Effector CD8-positive, alpha-beta T cell (primary cell): ENCODE measurements around the gene GALNT10.

ENCODE experiments used
- DNase-seq: peaks from one replicate; lab custom pipeline; 2025; lab: John Stamatoyannopoulos, UW

Gene GALNT10

DNA sequence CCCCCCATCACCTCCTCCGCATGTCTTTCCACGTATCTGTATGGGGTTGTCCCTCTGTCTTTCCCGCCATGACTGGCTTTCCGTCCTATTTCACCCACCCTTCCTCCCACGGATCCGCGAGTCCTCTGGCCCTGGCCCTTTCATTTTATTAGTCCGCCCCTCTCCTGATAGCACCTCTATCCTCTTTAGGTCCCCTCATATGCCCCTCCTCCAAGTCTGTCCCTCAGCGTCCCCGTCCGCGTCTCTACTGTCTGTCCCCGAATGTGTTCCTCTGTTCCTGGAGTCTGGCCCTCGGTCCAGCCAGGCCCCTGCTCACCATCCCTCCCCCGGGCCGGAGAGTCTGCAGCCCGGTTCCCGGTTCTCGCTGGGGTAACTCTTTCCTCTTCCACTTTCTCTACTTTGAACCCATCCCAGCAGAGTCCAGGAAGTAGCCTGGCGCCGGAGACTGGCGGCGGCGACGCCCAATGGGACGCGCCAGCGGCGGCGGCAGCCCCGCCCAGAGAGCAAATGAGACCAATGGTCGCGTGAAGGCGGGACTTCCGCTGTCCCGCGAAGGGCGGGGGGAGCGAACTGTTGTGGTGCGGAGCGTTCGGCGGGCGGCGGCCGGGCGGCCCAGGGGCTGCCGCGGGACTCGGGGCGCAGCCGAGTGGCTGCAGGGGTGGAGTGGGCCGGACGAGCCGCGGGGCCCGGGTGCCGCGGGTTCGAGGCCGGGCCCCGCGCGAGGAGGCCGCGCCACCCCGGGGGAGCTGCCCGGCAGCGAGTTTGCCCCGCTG lies 255.1 kb downstream of the GALNT10 start, which contains the start of gene SAP30L:
SAP30L (plus strand) TSS at position 576 of the 773 bp plus-strand sequence. CDS start 608 bp downstream, outside the sequence.
- DNase-seq: peak; percentile 93

DNA sequence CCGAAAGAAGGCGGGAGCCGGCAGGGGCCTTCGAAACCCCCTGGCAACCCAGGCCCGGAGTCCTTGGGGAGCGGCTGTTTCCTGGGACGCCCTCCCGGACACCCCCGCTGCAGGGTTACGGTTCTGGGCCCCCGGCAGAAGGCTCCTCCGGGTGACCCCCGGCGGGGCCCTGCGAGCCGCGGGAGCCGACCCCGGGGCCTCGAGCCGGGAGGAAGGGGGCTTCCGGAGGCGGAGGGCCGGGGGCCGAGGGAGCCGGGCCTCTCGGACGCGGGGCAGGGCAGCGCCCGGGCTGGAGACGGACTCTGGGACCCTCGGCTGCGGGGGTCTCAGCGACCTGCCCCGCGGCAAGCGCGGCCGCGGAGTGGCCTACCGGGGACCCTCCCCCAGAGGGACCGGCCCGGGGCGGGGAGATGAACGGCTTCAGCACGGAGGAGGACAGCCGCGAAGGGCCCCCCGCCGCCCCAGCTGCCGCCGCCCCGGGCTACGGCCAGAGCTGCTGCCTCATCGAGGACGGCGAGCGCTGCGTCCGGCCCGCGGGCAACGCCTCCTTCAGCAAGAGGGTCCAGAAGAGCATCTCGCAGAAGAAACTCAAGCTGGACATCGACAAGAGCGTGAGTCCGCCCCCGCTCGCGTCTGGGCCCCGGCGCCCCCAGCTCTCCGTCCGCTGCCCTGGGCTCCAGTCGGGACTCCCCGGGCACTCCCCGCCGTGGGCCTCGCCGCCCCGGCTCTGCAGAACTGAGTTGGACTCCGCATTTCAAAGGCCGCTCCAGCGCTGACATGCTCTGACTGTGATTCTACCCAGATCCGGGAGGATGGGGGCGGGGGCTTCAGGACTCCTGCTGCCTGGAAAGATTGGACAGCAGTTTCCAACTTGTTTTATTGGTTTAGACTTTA lies 255.9 kb downstream of the GALNT10 start:
- DNase-seq: peak; percentile 32

DNA sequence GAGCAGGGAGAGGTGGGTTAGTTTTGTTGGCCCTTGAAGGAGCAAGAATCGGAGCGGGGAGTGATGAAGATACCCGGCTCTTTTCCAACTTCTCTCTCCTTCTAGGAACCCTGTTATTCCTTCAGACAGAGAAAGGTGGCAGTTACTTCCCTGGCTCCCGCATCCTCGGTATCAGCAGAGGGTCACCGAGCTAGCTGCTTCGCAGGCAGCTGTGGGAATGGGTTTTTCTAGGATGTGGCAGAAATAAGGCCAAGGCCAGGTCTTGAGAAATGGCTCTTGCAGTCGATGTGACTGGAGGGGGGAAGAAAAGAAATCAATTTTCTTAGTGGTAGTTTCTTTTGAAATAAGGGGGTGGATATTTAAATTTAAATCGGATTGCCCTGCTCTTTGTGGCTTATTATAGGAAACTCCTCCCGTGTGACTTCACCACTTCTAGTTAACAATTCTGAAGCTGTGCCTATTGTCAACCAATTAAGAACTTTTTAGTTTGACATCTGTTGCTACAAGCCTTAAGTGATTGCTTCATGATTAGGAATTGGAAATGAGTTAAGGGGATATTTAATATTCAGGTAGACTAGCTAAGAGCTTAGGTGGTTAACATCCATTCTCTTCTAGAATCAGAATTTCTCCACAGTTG lies 256.7 kb downstream of the GALNT10 start:
- no peak for DNase-seq

DNA sequence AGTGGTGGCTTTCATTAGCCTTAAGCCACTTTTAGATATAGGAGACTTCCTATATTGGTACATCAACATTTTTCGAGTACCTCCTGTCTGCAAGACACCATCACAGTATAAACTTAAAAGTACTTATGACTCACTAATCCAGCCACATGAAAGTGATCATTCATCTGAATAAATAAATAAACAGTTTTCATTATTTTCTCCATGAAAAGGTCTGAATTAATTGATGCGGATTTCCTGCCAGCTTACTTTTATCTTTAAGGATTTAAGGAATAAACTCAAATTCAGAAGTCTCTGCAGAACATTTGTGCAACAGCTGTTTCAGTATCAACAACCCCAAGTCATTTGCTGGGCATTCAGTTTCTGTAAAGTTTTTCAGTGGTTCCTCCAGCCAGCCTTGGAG lies 259.3 kb downstream of the GALNT10 start:
- DNase-seq: no peak

DNA sequence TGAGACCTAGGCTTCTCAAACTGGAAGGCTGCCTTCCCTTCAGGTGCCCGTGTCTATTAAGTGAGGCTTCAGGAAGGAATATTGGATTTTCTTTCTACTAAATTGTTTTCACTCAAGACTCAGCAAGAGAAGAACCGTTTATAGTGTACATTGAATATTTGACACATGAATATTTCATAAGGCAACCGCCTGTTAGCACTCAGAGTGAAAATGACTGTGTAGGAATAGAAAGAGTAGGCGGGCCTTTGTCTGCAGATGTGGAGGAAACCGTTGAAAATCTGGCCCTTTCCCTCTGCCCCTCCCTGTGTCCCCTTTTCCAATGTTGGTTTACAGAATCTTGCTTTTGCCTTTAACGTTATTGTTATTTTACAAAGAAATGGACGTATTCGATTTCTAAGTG lies 261.4 kb downstream of the GALNT10 start:
- no peak for DNase-seq

DNA sequence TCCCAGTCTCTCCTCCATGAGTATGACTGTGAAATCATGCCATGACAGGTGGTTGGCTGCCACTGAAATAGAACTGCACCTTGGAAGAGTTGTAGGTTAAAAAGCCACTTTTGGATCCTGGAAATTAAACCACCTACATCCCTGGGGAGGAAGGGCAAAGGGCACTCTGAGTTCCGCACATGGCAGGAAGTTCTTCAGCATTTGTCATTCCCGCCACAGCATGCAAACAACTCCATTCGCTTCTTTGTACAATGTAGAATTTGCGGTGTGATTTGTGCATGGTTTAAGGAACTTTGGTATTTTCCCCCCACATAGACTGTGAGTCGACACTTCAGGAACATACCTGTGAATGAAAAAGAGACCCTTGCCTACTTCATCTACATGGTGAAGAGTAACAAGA lies 265.1 kb downstream of the GALNT10 start:
- no peak for DNase-seq

DNA sequence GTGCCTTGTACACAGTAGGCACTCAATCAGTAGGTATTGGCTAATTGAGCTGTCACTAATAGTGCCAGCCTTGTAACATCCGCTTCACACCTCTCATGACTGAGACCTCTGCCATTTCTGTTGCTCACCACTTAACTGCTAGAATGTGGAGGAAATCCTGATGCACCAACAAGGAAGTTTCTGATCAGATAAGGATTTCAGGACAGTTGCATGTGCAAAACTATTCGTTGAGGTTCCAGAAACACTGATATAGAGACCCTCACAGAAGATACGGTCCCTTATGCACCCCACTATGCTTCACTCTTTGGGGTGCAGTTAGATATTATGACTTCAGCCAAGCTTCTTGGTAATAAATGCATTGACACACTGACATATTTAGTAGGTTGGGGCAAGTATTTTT lies 266.0 kb downstream of the GALNT10 start:
- no peak for DNase-seq

DNA sequence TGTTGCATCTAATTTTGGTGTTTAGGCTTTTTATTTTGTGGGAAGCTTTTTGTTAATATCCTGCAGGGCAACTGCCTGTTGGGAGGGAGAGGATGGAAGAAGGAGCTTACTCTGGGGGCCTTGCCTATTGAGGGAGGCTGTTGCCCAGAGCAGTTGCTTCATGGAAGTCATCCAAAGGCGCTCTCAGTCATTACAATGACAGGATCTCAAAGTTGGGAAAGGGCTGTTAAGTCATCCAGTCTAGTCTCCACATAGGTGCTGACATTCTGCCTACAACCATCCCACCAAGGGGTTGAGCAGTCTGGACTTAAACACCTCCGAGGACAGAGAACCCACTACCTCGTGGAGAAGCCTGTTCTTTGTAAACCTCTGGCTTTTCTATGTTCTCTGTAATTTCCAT lies 268.5 kb downstream of the GALNT10 start:
- no peak for DNase-seq

DNA sequence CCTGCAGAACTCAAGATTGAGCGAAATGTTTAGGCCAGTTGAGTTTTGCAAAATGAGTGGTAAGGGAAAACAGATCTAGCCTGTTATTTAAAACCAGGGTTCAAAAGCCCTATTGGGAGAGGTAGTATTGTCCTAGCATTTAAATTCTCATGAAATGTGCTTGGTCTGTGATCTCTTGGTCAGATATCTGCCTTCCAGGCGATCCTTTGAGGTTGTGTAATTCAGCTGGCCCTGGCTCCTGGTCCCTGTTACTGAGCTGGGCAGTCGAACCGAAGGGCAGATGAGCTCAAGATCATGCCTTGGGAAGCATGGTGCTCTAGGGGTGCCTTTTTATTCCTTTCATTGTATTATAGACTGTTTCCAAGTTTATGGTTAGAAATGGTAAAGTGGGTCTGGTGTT lies 269.6 kb downstream of the GALNT10 start:
- no peak for DNase-seq

DNA sequence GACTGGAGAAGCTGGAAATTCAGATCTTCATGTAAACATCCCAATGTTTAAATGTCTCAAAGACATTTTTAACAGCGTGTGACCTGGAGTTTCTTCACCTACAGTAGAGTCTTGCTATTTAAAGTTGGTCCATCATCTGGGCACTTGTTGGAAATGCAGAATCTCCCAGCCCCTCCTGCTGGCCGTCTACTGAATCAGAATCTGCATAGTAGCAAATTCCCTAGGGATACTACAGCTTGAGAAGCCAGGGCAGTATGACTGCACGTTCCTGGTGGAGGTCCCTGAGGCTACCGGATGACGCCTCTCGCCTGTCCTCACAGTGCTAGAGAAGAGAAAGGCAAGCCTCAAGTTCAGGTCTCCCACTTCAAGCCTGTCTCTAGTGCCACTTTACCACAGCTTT lies 271.0 kb downstream of the GALNT10 start:
- DNase-seq: no peak

DNA sequence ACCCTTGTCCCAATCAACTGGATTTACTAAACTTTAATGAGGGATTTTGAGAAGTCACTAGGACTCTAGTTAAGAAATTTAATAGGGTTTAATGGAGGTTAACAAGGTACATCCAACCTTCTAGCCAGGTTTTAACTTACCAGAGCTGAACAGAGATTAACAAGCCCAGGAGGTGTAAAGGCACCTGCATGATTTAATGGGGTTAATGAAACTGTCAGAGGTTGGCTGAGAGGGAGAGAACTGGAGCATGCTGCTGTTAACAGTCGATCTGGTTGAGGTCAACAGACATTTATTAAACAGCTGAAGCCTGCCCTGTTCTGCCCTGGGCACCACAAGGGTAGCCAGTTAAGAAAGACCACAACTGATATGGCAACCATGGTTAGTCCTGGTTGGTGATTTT lies 273.9 kb downstream of the GALNT10 start:
- no peak for DNase-seq

DNA sequence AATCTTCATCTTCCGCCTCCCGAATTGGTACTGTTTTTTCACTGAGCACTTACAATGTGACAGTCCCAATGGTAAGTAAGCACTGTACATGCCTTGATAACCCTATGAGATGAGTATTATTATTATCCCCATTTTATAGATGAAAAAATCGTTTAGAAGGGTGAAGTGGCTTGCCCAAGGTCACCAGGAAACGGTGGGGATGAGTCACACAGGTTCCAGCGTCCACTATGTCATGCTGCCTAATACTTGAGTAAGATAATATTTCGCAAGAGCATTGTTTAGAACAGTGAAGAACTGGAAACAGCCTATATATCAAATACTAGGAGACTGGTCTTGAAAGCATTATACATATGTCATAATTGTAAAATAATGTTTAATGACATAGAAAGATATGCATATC lies 274.6 kb downstream of the GALNT10 start:
- no peak for DNase-seq

DNA sequence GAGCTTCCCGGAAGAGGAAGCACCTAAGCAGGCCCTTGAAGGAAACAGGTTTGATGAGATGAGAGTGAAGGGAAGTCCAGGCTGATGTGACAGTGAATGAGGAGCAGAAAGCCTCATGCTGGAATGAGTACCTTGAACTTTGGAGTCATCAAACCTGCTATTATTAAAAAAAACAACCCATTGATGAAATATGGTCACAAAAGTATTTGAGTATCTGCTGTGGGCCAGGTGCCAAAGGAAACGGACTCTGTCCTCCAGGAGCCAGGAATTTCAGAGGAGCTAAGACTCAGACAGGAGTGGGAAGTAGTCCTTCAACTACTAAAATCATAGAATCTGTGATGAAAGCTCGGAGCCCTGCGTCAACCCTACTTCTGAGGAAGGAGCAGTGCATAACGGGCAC lies 275.6 kb downstream of the GALNT10 start:
- no peak for DNase-seq

DNA sequence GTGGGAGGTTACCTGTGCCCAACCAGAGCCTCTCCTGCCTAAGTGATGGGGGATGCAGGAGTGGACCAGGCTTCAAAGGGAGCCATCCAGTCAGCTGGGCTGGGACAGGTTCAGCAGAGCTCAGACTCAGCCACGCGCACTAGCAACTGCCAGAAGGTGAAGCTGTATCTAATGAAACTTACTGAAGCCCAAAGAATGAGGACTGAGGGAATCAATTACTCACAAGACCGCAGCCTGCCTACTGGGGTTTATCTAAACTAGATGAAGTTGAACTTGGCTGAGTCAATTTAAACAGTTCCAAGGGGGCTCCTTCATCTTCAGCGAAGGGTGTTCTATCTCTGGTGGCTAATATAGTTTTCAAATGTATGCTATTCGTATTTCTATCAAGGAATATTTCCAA lies 276.1 kb downstream of the GALNT10 start:
- no peak for DNase-seq

DNA sequence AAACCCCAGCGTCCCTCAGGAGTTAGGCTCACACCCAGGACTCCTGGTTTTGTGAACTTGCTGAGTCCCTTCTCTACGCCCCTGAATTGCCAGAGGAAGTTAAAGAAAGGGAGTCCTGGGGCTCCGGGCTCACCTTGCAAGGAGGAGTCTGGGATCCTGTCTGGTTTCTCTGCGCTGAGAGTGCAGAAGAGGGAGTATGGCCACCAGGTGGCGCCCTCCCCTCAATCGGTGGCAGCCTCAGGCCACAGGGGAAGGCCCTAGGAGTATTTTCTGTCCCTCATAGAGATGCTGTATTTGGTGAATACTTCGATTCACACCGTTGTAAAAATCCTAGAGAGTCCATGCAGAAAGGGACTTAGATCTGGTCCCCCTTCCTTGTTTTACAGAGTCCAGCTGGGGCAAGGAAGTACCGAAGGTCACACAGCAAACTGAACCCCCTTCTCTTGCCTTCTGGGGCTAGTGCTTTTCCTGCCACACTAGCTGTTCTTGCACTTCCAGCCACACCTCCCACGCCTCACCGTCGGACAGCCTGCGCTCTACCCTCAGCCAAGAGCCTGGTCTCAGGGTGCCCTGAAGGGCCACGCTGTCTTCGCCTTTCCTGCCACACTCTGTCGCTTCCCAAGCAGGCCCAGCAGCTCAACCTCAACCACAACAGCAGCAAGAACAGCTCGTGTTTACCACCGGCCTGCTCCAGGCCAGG lies 277.3 kb downstream of the GALNT10 start:
- peak; percentile 59 for DNase-seq

DNA sequence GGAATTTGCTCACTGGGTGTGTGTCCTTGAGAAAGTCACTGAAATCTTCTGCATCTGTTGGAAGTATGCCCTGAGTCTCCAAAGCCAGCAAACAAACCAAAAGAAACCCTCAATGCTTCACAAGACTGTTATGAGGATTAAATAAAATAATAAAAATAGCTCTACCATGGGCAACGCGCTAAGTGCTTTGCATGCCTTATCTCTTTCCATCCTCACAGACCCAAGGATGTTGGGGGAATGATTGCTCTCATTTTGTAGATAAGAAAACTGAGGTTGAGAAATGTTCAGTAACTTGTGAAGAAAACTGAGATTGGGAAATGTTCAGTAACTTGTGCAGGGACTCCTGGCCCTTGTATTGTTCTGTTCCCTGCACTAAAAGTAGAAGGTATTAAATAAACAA lies 279.6 kb downstream of the GALNT10 start:
- DNase-seq: no peak
